Measurements from ENCODE around the gene HES4. TPM values are rescaled to one million over a fixed set of nuclear protein-coding genes. Genes with fewer than 3 reads are reported as not detected.

Gene HES4
- total and polyA plus RNA-seq, 10 of the 15 experiments (the other 5 are each of a cell fraction or from before 2014, with no cell fraction given), result 0.44 to 1.7 (median 0.85) TPM; not detected in 5

- BruUV-seq (replicated peaks), result no TSS peak
- no peak for DNase-seq (ENCODE audit: low read depth, low spot score)
- Histone ChIP-seq H4K20me1 (ENCODE audit: control insufficient read depth, insufficient read depth) (no peaks in the 10 kb centered on the region), H2AFZ (ENCODE audit: control insufficient read depth, low read depth, low read length) (no peak overlapping the region), H3K9ac (ENCODE audit: control insufficient read depth, insufficient read depth, low read length) (no peak overlapping the region), H3K27ac (ENCODE audit: control insufficient read depth, insufficient read depth) (no peak overlapping the region), H3K4me3 (no peak overlapping the region), H3K36me3 (ENCODE audit: control insufficient read depth in 2 of 2, insufficient read depth in 2 of 2, low read length in 1 of 2) (no peaks in the 10 kb centered on the region), H3K79me2 (ENCODE audit: control insufficient read depth, insufficient read depth, low read length) (no peaks in the 10 kb centered on the region), H3K27me3 (replicated peaks in 1 of 2; ENCODE audit: control insufficient read depth in 2 of 2, insufficient read depth in 2 of 2, low read length in 1 of 2) (no peaks in the 10 kb centered on the region), H3K9me3 (replicated peaks; ENCODE audit: control insufficient read depth, insufficient read depth, low read length) (no peaks in the 10 kb centered on the region; the same call in 2 of the 3 replicates), H3K4me2 (ENCODE audit: control insufficient read depth, insufficient read depth) (no peak overlapping the region), H3K4me1 (ENCODE audit: control insufficient read depth, insufficient read depth, low read length) (no peaks in the 10 kb centered on the region)
- no peak for ATAC-seq
- ChIA-PET RAD21 (ENCODE audit: unreplicated experiment) (no interaction called here), POLR2A (no interaction called here), CTCF (interaction anchor here (1.4 kb wide), 1 partner anchor 69 kb away, joined by 5 read pairs; no protein-coding TSS in a partner anchor), SMC1A (ENCODE audit: uncharacterized antibody, unreplicated experiment) (no interaction called here)
- intact Hi-C loops (cut with micrococcal nuclease; ENCODE audit: unreplicated experiment) (no loop called here), in situ Hi-C loops (cut with MboI) (no loop called here)
- TF ChIP-seq BHLHE40 (IDR thresholded peaks at IDR 0.05; ENCODE audit: borderline replicate concordance in 1 of 2, low read depth in 2 of 2, low read length in 1 of 2), result no peak
- peak; percentile 71 for TF ChIP-seq NR2F1 (conservative IDR thresholded peaks at IDR 0.05)
- no peak for TF ChIP-seq IKZF2 (IDR thresholded peaks at IDR 0.05)
- TF ChIP-seq FOS (IDR thresholded peaks at IDR 0.05; ENCODE audit: borderline replicate concordance, extremely low read depth, insufficient read length), result no peak
- TF ChIP-seq NR2C1 (IDR thresholded peaks at IDR 0.05), result peak; percentile 73
- WGBS (ENCODE audit: insufficient coverage, insufficient replicate concordance, low lambda C conversion rate, missing lambda C conversion rate), result 41% methylated on average over 17 of the region's 17 CpGs
- no peak for FAIRE-seq
Observed at GRCh38 chr1:974687-975328, 25.1 kb downstream of the HES4 start.

DNA sequence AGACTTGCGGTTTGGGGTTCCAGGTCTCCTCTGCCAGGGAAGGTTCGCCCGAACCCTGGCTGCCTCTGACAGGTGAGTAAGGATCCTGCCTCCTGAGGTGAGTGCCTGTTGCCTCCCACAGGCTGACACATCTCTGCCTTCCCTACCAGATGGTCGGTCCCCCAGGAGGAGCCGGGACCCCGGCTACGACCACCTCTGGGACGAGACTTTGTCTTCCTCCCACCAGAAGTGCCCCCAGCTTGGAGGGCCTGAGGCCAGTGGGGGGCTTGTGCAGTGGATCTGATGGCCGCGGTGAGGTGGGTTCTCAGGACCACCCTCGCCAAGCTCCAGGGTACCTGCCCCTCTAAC, 25.6 kb downstream of the HES4 start:
- H3K27me3 ChIP-seq (replicated peaks in 1 of 2; ENCODE audit: control insufficient read depth in 2 of 2, insufficient read depth in 2 of 2, low read length in 1 of 2), result no peaks in the 10 kb centered on the region
- in situ Hi-C loops (cut with MboI) (no loop called here), intact Hi-C loops (cut with micrococcal nuclease; ENCODE audit: unreplicated experiment) (no loop called here)
- no peaks in the 10 kb centered on the region for H3K36me3 ChIP-seq (ENCODE audit: control insufficient read depth in 2 of 2, insufficient read depth in 2 of 2, low read length in 1 of 2)
- ChIA-PET SMC1A (ENCODE audit: uncharacterized antibody, unreplicated experiment) (no interaction called here), CTCF (no interaction called here), POLR2A (no interaction called here), RAD21 (ENCODE audit: unreplicated experiment) (no interaction called here)
- H3K9me3 ChIP-seq (replicated peaks; ENCODE audit: control insufficient read depth, insufficient read depth, low read length), result no peaks in the 10 kb centered on the region; the same call in 2 of the 3 replicates
- no peak for FAIRE-seq
- H3K4me3 ChIP-seq, result no peak overlapping the region
- no peak for DNase-seq (ENCODE audit: low read depth, low spot score)
- no peak overlapping the region for H3K4me2 ChIP-seq (ENCODE audit: control insufficient read depth, insufficient read depth)
- no peak for ATAC-seq
- H3K79me2 ChIP-seq (ENCODE audit: control insufficient read depth, insufficient read depth, low read length), result no peaks in the 10 kb centered on the region
- H4K20me1 ChIP-seq (ENCODE audit: control insufficient read depth, insufficient read depth), result no peaks in the 10 kb centered on the region
- H3K27ac ChIP-seq (ENCODE audit: control insufficient read depth, insufficient read depth), result no peak overlapping the region
- BruUV-seq (replicated peaks), result no TSS peak
- H2AFZ ChIP-seq (ENCODE audit: control insufficient read depth, low read depth, low read length), result no peak overlapping the region
- WGBS (ENCODE audit: insufficient coverage, insufficient replicate concordance, low lambda C conversion rate, missing lambda C conversion rate), result 47% methylated on average over 11 of the region's 11 CpGs
- H3K4me1 ChIP-seq (ENCODE audit: control insufficient read depth, insufficient read depth, low read length), result no peaks in the 10 kb centered on the region
- H3K9ac ChIP-seq (ENCODE audit: control insufficient read depth, insufficient read depth, low read length), result no peak overlapping the region
- TF ChIP-seq CHD1 (IDR thresholded peaks at IDR 0.05; ENCODE audit: low read depth, low read length) (no peak), YBX1 (IDR thresholded peaks at IDR 0.05) (no peak), TARDBP (IDR thresholded peaks at IDR 0.05; ENCODE audit: borderline replicate concordance) (no peak), TAF1 (IDR thresholded peaks at IDR 0.05; ENCODE audit: borderline replicate concordance, low read depth, low read length) (no peak), RAD21 (IDR thresholded peaks at IDR 0.05; ENCODE audit: insufficient read depth, low read depth, low read length) (no peak), SUZ12 (IDR thresholded peaks at IDR 0.05; ENCODE audit: unreplicated experiment) (no peak), CBFB (IDR thresholded peaks at IDR 0.05; ENCODE audit: low read depth) (no peak), SUPT20H (IDR thresholded peaks at IDR 0.05; ENCODE audit: borderline replicate concordance, control insufficient read depth, low read depth, low read length) (no peak), POLR2AphosphoS5 (IDR thresholded peaks at IDR 0.05; ENCODE audit: low read length) (no peak), ZNF687 (IDR thresholded peaks at IDR 0.05) (no peak), PAX5 (IDR thresholded peaks at IDR 0.05; ENCODE audit: borderline replicate concordance, low read depth, low read length) (no peak)

All from GM12878 (cell line).